OCI-LY1 (cell line): ENCODE data around the gene BMP8B.

Experiments
- EZH2 ChIP-seq: fragments of 200-600 bp; sonication (generic), shearing (Covaris generic); IDR thresholded peaks from 2 replicates; pipeline ENCODE4 v1.8.0; 2017; ENCODE audit warnings: borderline replicate concordance, mixed run types, mild to moderate bottlenecking, antibody characterized with exemption, low read length, moderate library complexity, mixed read lengths
- TF ChIP-seq, protein P1 (sequence below): fragments of 200-600 bp; sonication (generic), shearing (Covaris generic); IDR thresholded peaks from 2 replicates; pipeline ENCODE4 v1.5.1; 2017; ENCODE audit warnings: mild to moderate bottlenecking, antibody characterized with exemption, low read length, moderate library complexity, mixed read lengths

DNA sequence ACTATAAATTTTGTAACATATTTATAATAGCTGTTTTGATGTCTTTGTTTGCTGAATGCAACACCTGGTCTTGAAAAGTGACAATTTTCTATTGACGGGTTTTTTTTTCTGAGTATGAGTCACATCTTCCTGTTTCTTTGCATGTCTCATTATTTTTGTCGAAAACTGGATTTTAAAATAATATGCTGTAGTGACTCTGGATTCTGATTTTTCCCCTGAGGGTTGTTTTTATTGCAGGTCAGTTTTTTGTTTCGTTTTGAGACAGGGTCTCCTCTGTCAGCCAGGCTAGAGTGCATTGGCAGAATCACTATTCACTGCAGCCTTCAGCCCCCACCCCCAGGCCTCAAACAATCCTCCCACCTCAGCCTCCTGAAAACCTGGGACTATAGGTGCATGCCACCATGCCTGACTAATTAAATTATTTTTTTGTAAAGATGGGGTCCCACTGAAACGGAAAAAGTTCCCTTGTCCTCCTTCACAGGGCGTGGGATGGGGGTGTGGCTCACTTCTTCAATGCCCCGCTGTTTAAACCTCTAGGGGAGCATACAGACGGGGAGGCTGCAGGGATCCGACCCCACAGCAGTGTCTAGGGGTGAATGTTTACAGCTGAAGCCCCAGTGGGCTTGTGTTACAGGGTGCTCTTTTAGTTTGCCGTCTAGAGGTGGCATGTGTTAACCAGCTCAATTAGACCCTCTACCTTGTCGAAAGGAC, 61.3 kb downstream of the BMP8B start:
- TF ChIP-seq, protein P1, sequence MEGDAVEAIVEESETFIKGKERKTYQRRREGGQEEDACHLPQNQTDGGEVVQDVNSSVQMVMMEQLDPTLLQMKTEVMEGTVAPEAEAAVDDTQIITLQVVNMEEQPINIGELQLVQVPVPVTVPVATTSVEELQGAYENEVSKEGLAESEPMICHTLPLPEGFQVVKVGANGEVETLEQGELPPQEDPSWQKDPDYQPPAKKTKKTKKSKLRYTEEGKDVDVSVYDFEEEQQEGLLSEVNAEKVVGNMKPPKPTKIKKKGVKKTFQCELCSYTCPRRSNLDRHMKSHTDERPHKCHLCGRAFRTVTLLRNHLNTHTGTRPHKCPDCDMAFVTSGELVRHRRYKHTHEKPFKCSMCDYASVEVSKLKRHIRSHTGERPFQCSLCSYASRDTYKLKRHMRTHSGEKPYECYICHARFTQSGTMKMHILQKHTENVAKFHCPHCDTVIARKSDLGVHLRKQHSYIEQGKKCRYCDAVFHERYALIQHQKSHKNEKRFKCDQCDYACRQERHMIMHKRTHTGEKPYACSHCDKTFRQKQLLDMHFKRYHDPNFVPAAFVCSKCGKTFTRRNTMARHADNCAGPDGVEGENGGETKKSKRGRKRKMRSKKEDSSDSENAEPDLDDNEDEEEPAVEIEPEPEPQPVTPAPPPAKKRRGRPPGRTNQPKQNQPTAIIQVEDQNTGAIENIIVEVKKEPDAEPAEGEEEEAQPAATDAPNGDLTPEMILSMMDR = no peak
- no peak for TF ChIP-seq EZH2
